Tibial nerve (tissue), 3 donors: ENCODE measurements around the gene RPUSD1.

Source experiments
- CTCF ChIP-seq, 5 experiments: fragments of 200-600 bp in 3 of 5; fragments of 450-650 bp in 2 of 5; sonication (generic) in 3 of 5; IDR thresholded peaks; one replicate each; pipeline ENCODE4 v1.5.1; 2016 to 2019; ENCODE audit warnings: antibody characterized with exemption in 5 of 5, mild to moderate bottlenecking in 3 of 5, moderate library complexity in 2 of 5
- POLR2A ChIP-seq, 2 donors: fragments of 450-650 bp; IDR thresholded peaks; one replicate each; pipeline ENCODE4 v1.6.1; 2017; ENCODE audit warnings: antibody characterized with exemption in 2 of 2, mild to moderate bottlenecking in 2 of 2, moderate library complexity in 2 of 2

- TF ChIP-seq POLR2A (IDR thresholded peaks at IDR 0.05), result no peak
- no peak for TF ChIP-seq CTCF (IDR thresholded peaks at IDR 0.05)
Measured at GRCh38 chr16:759110-759910, 28.9 kb downstream of the RPUSD1 start.
